Measurements from ENCODE around the gene PSMG4. TPM values are rescaled to one million over a fixed set of nuclear protein-coding genes. Genes with fewer than 3 reads are reported as not detected.

Gene PSMG4
- total and polyA plus RNA-seq, 9 of the 15 experiments (the other 6 are each of a cell fraction or from before 2014, with no cell fraction given): 12.9 to 185 (median 52.0) TPM

DNA sequence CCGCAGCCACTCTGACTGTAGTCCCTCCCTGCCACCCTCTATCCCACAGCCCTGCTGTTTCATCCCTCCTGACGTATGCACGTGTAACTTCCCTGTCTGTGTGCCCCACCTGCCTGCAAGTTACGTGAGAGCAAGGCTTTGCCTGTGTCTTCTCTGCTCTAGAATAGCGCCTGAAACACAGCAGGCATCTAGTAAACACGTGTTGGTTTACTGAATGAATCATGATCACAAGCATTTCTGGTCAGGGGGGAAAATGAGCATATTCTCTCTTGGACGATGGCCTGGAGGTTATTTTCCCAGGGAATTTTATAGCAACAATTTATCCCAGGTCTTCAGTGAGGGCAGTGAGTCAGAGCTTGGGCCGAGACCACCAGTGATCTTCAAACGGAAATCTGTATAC, 38.3 kb downstream of the PSMG4 start:
- H3K4me1 ChIP-seq (replicated peaks in 1 of 2; ENCODE audit: control insufficient read depth in 2 of 2, insufficient read depth in 2 of 2, low read length in 2 of 2): peaks cover 17 to 27% of the 10 kb centered on the region in 2 experiments; a peak in 4 of 5 replicates
- ATAC-seq: no peak
- H3K9me3 ChIP-seq (replicated peaks; ENCODE audit: control insufficient read depth, insufficient read depth, low read depth, low read length): no peaks in the 10 kb centered on the region
- no peak overlapping the region for H3K9ac ChIP-seq (ENCODE audit: insufficient read depth in 1 of 2, low read depth in 2 of 2, low read length in 2 of 2)
- ChIA-PET POLR2A (interaction anchor here (0.5 to 1.5 kb wide), 4 partner anchors 11 to 223 kb away, joined by 3 to 6 read pairs (median 4); no protein-coding TSS in a partner anchor), CTCF (ENCODE audit: low intra/inter-chr PET ratio) (no interaction called here)
- no peak for DNase-seq (ENCODE audit: extremely low read depth in 1 of 4, low spot score in 3 of 4)
- no peaks in the 10 kb centered on the region for H3K9me1 ChIP-seq (ENCODE audit: control insufficient read depth, insufficient read depth, low read length)
- BruUV-seq (replicated peaks): no TSS peak
- in situ Hi-C loops (cut with MboI) (no loop called here), intact Hi-C loops (cut with micrococcal nuclease) (no loop called here)
- no peak overlapping the region for H2AFZ ChIP-seq (ENCODE audit: low read depth, low read length)
- WGBS (ENCODE audit: insufficient coverage, low coverage, missing lambda C conversion rate): 56% methylated on average over 9 of the region's 9 CpGs
- no peak overlapping the region for H3K4me3 ChIP-seq
- no peak overlapping the region for H3K27ac ChIP-seq (ENCODE audit: extremely low read depth, low read depth, low read length)
- no peak overlapping the region for H3K4me2 ChIP-seq (ENCODE audit: insufficient read depth, low read length)
- H4K20me1 ChIP-seq (replicated peaks; ENCODE audit: control insufficient read depth, insufficient read depth, low read length): no peaks in the 10 kb centered on the region
- no peak for TF ChIP-seq NCOA2 (IDR thresholded peaks at IDR 0.05; ENCODE audit: partially characterized antibody in 2 of 2)
- TF ChIP-seq NFATC3 (IDR thresholded peaks at IDR 0.05): no peak
- no peaks in the 10 kb centered on the region for H3K79me2 ChIP-seq (ENCODE audit: control insufficient read depth, insufficient read depth, low read length)
- no peaks in the 10 kb centered on the region for H3K36me3 ChIP-seq (ENCODE audit: control insufficient read depth, insufficient read depth, low read length)
- FAIRE-seq: no peak
- H3K27me3 ChIP-seq (ENCODE audit: control insufficient read depth in 2 of 2, insufficient read depth in 2 of 2, low read length in 2 of 2): no peaks in the 10 kb centered on the region

GRCh38 chr6:3297909-3298308, 39.2 kb downstream of the PSMG4 start:
- Histone ChIP-seq H3K27ac (ENCODE audit: extremely low read depth, low read depth, low read length) (no peak overlapping the region), H3K4me3 (no peak overlapping the region), H2AFZ (ENCODE audit: low read depth, low read length) (no peak overlapping the region), H4K20me1 (replicated peaks; ENCODE audit: control insufficient read depth, insufficient read depth, low read length) (no peaks in the 10 kb centered on the region), H3K9me1 (ENCODE audit: control insufficient read depth, insufficient read depth, low read length) (no peaks in the 10 kb centered on the region), H3K27me3 (ENCODE audit: control insufficient read depth in 2 of 2, insufficient read depth in 2 of 2, low read length in 2 of 2) (no peaks in the 10 kb centered on the region), H3K9ac (ENCODE audit: insufficient read depth in 1 of 2, low read depth in 2 of 2, low read length in 2 of 2) (0 out of 4 replicates have a peak overlapping the region, but pooled peaks of 1 of the 2 experiments have one; percentile 4), H3K4me2 (ENCODE audit: insufficient read depth, low read length) (no peak overlapping the region), H3K79me2 (ENCODE audit: control insufficient read depth, insufficient read depth, low read length) (no peaks in the 10 kb centered on the region), H3K36me3 (ENCODE audit: control insufficient read depth, insufficient read depth, low read length) (no peaks in the 10 kb centered on the region), H3K9me3 (replicated peaks; ENCODE audit: control insufficient read depth, insufficient read depth, low read depth, low read length) (no peaks in the 10 kb centered on the region), H3K4me1 (replicated peaks in 1 of 2; ENCODE audit: control insufficient read depth in 2 of 2, insufficient read depth in 2 of 2, low read length in 2 of 2) (peaks cover 8 to 18% of the 10 kb centered on the region in 2 experiments; a peak in 4 of 5 replicates)
- TF ChIP-seq NUFIP1 (IDR thresholded peaks at IDR 0.05; ENCODE audit: partially characterized antibody): no peak
- TF ChIP-seq, protein P1, sequence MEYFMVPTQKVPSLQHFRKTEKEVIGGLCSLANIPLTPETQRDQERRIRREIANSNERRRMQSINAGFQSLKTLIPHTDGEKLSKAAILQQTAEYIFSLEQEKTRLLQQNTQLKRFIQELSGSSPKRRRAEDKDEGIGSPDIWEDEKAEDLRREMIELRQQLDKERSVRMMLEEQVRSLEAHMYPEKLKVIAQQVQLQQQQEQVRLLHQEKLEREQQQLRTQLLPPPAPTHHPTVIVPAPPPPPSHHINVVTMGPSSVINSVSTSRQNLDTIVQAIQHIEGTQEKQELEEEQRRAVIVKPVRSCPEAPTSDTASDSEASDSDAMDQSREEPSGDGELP (CRISPR knock-in tag; IDR thresholded peaks at IDR 0.05; ENCODE audit: borderline replicate concordance): peak; percentile 15; the same call in 1 of the 2 replicates
- WGBS (ENCODE audit: insufficient coverage, low coverage, missing lambda C conversion rate): 64% methylated on average over 11 of the region's 11 CpGs
- in situ Hi-C loops (cut with MboI): no loop called here
- FAIRE-seq (no peak), DNase-seq (ENCODE audit: extremely low read depth in 1 of 4, low spot score in 3 of 4) (no peak), ATAC-seq (no peak)
- ChIA-PET CTCF (ENCODE audit: low intra/inter-chr PET ratio) (no interaction called here), POLR2A (interaction anchor here (0.6 to 1.5 kb wide), 2 partner anchors 12 to 157 kb away, joined by 3 to 6 read pairs; no protein-coding TSS in a partner anchor)
- intact Hi-C loops (cut with micrococcal nuclease): no loop called here
- BruUV-seq (replicated peaks): no TSS peak
